PC-9 (cell line): ENCODE results near the gene SNAPC3.

Experiments used
- EZH2 ChIP-seq: fragments of 200-600 bp; sonication (generic); IDR thresholded peaks from 2 replicates; pipeline ENCODE4 v1.8.0; 2017; ENCODE audit warnings: antibody characterized with exemption, low read depth
- TF ChIP-seq, protein P1 (sequence below): fragments of 200-600 bp; sonication (generic); conservative IDR thresholded peaks from 2 replicates; pipeline ENCODE4 v1.6.1; 2017; ENCODE audit warnings: mixed run types, antibody characterized with exemption, mild to moderate bottlenecking, moderate library complexity

- no peak for TF ChIP-seq EZH2
- TF ChIP-seq, protein P1, sequence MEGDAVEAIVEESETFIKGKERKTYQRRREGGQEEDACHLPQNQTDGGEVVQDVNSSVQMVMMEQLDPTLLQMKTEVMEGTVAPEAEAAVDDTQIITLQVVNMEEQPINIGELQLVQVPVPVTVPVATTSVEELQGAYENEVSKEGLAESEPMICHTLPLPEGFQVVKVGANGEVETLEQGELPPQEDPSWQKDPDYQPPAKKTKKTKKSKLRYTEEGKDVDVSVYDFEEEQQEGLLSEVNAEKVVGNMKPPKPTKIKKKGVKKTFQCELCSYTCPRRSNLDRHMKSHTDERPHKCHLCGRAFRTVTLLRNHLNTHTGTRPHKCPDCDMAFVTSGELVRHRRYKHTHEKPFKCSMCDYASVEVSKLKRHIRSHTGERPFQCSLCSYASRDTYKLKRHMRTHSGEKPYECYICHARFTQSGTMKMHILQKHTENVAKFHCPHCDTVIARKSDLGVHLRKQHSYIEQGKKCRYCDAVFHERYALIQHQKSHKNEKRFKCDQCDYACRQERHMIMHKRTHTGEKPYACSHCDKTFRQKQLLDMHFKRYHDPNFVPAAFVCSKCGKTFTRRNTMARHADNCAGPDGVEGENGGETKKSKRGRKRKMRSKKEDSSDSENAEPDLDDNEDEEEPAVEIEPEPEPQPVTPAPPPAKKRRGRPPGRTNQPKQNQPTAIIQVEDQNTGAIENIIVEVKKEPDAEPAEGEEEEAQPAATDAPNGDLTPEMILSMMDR = peak; percentile 53; the same call in 1 of the 2 replicates
These were observed 19.5 kb upstream of the SNAPC3 start for GRCh38 chr9:15403155-15403554.
